A549 (cell line): ENCODE results near the gene UTP11.

Experiments
- CBX8 ChIP-seq: fragments of 200-600 bp; sonication (generic); IDR thresholded peaks from 2 replicates; pipeline ENCODE4 v1.6.1; 2016
- EP300 ChIP-seq, 2 experiments: fragments of >200 bp; sonication (Bioruptor Twin); formaldehyde crosslinking; IDR thresholded peaks; 2 replicates in 1 of 2; 3 replicates in 1 of 2; pipeline ENCODE4 v1.6.1; 2016 to 2017
- ESRRA ChIP-seq: fragments of 150-350 bp; IDR thresholded peaks from 2 replicates; pipeline ENCODE4 v1.6.1; 2014; ENCODE audit warnings: mild to moderate bottlenecking, low read length, borderline replicate concordance
- FOXS1 ChIP-seq: fragments of 250-450 bp; sonication (Bioruptor Pico); IDR thresholded peaks from 2 replicates; pipeline ENCODE4 v1.5.0; 2020; ENCODE audit warnings: mild to moderate bottlenecking, moderate library complexity
- TF ChIP-seq, protein P1 (sequence below): fragments of >200 bp; sonication (Bioruptor Twin); formaldehyde crosslinking; IDR thresholded peaks from 3 replicates; pipeline ENCODE4 v1.5.1; 2016
- TF ChIP-seq, protein P2 (sequence below): IDR thresholded peaks from 2 replicates; pipeline ENCODE4 v1.6.1; 2012
- TF ChIP-seq, protein P3 (sequence below): fragments of 200-600 bp; sonication (generic); IDR thresholded peaks from 2 replicates; pipeline ENCODE4 v1.6.1; 2016; ENCODE audit warnings: antibody characterized with exemption, mild to moderate bottlenecking, moderate library complexity

DNA sequence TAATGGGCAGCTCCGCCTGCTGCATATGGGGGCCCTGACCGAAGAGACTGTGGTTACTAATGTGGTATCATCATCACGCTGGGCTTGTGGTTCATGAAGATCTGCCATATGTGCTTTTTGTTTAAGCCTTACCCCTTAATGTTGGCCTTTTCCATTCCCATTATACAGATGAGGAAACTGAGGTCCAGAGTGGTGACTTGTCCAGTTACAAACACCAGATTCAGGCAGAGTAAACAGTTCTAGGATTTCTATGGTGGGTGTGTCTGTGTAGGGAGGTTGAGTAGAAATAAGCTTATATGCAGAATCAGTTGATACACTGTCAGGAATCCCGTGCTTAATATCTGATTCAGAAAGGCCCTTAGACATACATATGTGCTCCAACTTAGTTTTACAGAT, 691 bp downstream of the UTP11 start:
- TF ChIP-seq, protein P1, sequence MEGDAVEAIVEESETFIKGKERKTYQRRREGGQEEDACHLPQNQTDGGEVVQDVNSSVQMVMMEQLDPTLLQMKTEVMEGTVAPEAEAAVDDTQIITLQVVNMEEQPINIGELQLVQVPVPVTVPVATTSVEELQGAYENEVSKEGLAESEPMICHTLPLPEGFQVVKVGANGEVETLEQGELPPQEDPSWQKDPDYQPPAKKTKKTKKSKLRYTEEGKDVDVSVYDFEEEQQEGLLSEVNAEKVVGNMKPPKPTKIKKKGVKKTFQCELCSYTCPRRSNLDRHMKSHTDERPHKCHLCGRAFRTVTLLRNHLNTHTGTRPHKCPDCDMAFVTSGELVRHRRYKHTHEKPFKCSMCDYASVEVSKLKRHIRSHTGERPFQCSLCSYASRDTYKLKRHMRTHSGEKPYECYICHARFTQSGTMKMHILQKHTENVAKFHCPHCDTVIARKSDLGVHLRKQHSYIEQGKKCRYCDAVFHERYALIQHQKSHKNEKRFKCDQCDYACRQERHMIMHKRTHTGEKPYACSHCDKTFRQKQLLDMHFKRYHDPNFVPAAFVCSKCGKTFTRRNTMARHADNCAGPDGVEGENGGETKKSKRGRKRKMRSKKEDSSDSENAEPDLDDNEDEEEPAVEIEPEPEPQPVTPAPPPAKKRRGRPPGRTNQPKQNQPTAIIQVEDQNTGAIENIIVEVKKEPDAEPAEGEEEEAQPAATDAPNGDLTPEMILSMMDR: no peak
- TF ChIP-seq CBX8 (no peak), EP300 (IDR thresholded peaks at IDR 0.05) (no peak), FOXS1 (CRISPR knock-in tag) (no peak), ESRRA (no peak)
- TF ChIP-seq, protein P2, sequence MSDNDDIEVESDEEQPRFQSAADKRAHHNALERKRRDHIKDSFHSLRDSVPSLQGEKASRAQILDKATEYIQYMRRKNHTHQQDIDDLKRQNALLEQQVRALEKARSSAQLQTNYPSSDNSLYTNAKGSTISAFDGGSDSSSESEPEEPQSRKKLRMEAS: no peak
- TF ChIP-seq, protein P3, sequence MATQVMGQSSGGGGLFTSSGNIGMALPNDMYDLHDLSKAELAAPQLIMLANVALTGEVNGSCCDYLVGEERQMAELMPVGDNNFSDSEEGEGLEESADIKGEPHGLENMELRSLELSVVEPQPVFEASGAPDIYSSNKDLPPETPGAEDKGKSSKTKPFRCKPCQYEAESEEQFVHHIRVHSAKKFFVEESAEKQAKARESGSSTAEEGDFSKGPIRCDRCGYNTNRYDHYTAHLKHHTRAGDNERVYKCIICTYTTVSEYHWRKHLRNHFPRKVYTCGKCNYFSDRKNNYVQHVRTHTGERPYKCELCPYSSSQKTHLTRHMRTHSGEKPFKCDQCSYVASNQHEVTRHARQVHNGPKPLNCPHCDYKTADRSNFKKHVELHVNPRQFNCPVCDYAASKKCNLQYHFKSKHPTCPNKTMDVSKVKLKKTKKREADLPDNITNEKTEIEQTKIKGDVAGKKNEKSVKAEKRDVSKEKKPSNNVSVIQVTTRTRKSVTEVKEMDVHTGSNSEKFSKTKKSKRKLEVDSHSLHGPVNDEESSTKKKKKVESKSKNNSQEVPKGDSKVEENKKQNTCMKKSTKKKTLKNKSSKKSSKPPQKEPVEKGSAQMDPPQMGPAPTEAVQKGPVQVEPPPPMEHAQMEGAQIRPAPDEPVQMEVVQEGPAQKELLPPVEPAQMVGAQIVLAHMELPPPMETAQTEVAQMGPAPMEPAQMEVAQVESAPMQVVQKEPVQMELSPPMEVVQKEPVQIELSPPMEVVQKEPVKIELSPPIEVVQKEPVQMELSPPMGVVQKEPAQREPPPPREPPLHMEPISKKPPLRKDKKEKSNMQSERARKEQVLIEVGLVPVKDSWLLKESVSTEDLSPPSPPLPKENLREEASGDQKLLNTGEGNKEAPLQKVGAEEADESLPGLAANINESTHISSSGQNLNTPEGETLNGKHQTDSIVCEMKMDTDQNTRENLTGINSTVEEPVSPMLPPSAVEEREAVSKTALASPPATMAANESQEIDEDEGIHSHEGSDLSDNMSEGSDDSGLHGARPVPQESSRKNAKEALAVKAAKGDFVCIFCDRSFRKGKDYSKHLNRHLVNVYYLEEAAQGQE: no peak
